ENCODE data around the gene PVALB.

PVALB gene, protein sequence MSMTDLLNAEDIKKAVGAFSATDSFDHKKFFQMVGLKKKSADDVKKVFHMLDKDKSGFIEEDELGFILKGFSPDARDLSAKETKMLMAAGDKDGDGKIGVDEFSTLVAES
- 0 reads per million in 4 donors for total RNA-seq

DNA sequence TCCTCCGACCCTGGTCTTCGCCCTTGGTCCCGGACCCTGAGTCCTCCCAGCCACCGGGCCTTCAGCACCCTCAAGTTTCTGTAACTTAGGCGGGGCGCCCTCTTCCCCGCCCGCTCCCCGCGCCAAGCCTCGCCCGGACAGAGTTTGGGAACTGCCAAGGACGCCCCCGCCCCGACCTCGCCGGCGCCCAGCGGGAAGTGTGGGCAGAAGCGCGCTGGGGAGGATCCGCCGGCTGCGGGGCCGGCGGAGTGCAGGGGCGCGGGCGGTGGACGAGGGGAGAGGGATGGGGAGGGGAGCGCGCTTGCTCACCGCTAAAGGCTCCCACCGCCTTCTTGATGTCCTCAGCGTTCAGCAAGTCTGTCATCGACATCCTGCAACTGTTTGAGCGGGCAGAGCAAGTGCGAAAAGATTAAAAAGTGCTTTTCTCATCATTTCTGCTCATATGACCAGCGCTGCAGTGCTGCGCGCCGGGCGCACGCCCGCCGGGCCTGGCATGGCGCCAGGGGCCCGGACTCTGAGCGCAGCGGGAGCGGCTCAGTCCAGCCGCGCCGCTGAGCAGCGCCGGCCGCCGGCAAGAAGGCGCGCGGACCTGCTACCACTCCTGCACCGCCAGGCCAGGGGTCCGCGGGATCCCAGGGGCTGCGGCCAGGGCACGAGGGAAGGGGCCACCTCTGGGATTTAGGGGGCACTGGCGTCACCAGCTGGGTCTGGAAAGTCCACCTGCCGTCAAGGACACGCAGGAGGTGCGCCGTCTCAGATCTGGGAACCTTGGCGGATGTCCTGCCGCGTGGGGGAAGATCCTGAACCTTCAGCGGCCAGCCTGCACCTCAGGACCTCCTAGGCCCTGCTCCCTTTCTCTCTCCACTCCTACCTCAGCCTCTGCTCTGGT, at the start of gene PVALB:
TSS of gene PVALB (minus strand) at position 400 of the 889 bp plus-strand sequence. CDS start at position 370, 30 bp downstream.
- DNase-seq: peak in 1 of 5 donors; percentile 6

DNA sequence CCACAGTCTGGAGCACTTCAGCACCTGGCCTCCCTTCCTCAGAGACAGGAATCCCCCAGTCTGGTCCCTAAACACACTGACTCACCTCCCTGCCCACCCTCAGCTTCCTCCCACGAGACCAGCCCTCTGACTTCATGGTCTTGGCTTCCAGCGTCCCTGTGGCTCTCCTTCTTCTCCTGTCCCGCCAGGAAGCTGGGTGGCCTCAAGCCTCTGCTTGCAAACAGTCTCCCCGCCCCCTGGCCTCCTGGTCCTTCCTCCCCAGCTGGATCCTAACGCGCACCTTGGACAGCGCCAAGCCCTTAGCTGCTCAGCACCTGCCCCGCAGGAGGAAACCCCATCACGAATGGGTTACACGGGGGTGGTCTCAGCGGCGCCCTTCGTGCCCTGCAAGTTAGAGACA, 48.5 kb upstream of the PVALB start:
- DNase-seq: no peak

DNA sequence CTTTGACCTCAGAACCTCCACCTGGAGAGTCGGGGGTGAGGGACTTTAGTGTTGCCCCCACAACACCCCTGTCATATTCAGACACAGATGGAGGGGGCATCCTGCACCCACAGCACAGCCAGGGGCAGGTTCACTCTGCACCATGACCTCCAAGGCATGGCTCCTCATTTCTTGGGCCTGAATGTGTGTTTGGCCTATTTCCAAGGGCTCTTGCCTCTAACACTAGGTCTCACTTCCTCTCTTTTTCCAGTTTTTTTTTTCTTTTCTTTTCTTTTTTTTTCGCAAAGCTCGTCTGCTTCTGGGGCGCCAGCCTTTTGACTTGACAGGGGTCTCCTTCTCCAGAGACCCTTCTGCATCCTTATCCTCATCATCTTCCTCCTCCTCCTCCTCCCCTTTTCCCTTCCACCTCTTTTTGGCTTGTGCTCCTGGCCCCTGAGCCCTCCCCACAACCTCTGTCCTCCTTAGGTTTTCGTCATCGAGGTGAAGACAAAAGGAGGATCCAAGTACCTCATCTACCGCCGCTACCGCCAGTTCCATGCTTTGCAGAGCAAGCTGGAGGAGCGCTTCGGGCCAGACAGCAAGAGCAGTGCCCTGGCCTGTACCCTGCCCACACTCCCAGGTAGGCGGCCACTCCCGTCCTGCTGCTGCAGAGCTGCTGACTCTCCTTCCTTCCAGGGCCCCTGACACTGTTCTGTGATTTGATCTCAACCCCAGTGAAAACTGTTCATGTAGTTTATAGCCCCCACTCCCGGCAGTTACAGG, 47.8 kb upstream of the PVALB start:
- no peak for DNase-seq

DNA sequence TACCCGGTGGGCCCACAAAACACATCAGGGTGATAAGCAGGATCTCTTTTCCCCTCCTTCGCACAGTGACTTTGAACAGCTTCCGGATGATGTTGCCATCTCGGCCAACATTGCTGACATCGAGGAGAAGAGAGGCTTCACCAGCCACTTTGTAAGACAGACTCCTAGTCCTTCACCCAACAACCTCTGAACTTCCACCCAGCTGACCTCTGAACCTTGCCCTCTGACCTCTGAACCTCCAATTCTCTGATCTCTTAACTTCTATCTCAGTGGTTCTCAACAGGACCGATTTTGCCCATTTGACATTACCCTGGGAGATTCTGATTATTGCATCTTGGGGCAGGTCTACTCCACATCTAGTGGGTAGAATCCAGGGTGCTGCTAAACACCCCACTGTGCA, 47.1 kb upstream of the PVALB start:
- DNase-seq: no peak

DNA sequence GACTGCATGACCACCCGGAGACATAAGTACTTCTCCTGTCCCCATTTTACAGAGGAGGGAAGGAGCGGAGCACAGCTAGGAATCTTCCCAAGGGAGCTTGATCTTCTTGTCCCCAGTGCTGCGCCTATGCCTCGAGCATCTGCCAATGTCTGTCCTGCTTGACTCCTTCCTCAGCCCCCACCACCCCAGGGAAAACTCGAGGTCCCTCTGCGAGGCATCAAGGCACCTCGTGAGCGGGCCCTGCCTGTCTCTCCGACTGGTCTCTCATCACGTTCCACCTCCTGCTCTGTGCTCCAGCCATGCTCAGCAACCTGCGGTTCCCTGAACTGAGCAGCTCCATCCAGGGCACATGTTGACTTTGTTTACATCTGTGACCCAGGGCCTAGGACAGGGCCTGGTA, 46.4 kb upstream of the PVALB start:
- no peak for DNase-seq

DNA sequence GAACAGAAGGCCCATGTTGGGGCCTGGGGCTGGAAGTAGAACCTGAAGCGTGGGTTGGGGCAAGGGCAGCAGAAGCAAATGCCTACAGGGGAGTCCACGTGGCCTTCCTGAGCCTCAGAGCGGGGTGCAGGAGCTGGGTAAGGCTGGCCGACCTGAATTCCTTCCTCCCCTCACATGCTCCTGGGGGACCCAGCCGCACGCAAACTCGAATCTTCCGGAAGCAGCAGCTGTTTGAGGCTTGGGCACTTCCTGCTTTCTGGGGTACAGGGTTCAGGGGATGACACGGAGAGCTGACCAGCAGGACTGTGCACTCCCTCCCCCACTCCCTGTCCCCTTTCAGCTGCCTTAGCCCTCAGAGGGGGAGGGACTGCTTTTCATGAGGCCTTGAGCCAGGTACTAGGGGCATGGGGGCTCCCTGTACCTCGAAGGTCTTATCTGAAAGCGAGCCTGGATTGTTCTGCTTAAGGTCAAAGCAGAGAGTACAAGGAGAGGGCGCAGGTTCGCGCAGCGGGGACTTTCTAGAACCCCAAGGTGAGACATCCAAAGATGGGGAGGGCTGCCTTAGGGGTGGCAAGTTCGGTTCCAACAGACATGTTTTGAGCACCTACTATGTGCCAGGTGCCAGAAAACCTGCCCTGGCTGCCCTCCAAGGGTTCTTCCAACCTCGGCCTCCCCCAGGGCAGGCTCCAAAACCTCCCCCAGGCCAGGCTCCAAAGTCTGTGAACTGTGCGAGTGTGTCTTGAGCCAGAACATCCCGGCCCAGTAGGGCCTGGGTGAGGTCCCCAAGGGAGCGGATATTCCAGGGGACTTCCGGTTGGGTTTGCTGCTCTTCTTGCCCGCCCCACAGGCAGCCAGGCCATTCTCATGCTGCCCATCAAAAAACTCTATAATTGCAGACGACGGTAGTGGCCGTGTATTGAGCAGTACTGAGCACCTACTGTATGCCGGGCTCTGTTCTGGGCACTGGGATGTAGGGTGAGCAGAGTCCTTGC, 45.7 kb upstream of the PVALB start:
- peak in 1 of 5 donors; percentile 57 for DNase-seq

DNA sequence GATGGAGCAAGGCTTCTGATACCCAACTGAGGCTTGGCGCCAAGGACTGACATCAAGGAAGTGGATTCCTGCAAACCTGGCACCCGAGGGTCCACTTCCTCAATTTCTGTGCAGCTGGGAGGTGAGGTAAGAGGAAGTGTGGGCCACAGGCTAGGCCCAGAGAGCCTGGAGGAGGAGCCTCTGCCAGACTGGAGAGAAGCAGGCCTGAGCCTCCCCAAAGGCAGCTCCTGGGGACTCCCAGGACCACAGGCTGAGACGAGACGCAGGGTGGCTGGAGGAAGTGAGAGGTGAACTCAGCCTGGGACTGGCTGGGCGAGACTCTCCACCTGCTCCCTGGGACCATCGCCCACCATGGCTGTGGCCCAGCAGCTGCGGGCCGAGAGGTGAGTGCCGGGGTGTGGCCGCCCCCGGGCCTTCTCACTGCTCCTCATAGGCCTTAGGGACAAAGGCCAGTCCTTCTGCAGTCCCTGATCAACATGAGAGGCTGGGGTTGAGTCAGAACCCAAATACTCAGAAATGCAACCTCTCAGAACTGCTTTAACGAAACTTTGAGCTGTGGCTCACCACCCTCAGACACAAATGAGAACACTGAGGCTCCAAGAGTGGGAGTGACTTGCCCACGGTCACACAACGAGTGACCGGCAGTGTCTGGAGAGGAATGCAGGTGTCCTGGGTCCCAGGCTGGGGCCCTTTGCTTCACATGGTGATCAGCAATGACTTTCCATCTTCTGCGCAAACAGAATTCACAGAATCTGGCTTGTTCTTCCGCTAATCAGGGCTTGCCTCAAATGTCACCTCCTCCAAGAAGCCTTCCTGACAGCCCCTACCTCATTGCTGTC, 44.2 kb upstream of the PVALB start, which contains the start of gene NCF4:
TSS of gene NCF4 (plus strand) at position 186 of the 839 bp plus-strand sequence. CDS start at position 352, 166 bp downstream.
- DNase-seq: peak in 1 of 5 donors; percentile 91

DNA sequence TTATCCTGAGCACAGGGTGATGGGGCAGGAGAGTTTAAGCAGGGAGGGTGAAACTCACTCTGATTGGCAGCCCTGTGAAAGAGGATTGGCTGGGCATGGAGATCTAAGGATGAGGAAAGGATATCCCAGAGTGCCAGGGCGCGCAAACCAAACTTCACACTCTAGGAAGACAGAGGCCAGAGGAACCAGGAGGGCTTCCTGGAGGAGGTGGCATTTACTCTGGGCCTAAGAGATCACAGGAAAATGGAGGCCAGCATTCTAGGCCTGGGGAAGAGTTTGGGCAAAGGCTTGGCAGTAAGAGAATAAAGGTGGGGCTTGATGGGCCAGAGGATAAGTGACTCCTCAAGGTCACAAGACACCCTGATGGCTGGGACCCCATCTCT, 43.6 kb upstream of the PVALB start:
- no peak for DNase-seq

DNA sequence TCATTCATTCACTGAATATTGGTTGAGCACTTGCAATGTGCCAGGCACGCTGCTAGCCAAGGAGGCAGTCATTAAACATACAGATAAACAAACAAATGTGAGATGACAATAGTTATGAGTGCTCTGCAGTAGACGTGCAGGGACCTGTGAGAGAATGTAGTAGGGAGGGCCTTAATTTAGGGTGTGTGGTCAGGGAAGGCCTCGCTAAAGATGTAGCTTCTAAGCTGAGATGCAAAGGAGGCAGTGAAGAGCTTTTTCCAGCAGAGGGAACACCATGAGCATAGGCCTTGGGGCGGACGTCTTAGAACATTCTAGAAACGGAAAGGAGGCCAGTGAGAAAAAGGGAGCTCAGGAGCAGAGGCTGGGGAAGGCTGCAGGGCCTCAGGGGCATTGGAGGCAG, 43.2 kb upstream of the PVALB start:
- peak in 1 of 5 donors; percentile 20 for DNase-seq

DNA sequence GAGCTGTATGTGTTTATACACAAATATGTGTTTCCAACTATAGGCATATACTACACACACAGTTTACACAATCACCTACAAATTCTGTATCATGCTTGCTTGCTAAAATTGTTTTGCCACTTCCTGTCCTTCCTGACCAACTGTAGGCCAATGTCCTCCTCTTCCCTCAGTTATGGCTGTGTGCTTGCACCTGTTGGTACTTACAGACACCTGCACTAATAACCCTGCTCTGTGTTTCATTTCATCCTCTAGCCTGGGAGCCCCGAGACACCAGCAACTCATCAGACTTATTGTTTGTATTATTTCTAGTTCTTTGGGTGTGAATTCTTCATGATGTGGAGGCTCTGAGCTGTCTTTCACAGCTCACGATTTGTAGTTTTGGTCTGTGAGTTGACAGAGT, 42.1 kb upstream of the PVALB start:
- no peak for DNase-seq

DNA sequence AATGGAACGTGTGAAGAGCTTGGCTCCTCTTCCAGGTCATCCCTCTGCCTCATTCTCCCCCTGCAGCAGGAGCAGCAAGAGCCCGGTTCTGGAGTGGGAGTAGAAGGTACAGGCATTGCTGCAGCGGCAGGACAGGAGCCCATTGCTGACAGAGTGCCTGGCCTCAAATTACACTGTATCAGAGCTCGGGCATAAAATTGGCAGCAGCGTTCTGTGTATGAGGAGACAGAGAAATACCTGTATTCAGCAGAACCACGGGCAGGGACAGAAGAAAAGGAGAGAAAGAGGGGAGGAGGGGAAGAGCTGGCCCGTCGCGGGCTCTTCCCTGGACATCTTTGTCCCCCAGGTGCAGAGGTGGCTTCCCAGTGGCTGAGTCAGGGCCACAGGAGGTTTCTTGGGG, 41.3 kb upstream of the PVALB start:
- no peak for DNase-seq

DNA sequence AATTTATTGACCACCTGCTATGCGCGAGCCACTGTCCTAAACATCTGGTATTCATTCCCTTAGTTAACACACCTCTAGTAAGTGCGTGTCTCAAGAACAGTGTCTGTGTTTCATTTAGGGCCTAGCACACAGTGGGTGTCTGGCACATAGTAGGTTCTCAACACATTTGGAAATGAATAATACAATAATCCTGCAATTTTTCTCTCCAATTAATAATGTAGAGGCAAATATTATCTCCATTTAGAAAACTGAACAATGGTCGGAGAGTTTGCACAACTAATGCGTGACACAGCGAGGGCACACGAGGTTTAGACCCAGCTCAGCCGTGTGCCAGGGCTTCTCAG, 39.9 kb upstream of the PVALB start:
- no peak for DNase-seq

DNA sequence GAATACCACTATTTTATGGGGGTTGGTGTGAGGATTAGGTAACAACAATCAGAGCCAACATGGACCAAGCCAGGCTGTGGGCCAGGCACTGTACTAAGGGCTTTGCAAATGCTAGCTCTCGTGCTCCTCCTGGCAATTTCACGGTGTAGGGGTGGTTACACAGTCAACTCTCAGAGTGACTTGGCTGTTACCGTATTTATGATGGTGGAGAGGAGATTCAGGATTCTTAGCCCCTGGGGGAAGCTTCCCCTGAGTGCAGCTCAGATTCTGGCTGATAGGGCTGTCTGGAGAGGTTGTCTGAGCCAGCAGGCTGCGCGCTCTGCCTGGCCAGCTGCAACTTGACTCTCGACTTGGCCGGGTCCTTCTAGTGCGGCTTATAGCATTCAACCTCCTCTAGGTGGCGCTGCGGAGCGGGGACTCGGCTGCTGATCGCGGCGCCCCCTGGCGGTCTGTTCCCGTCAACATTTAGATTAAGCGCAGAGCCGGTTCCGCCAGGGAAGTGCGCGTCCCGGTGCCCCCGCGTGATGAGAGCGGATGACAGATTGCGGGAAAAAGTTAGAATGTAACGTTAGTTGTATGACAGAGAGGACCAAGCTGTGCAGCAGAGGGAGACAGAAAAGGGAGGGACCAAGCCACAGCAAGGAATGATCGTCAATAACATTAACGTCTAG, 39.4 kb upstream of the PVALB start:
- peak; percentile 83 to 94 (median 88) for DNase-seq

DNA sequence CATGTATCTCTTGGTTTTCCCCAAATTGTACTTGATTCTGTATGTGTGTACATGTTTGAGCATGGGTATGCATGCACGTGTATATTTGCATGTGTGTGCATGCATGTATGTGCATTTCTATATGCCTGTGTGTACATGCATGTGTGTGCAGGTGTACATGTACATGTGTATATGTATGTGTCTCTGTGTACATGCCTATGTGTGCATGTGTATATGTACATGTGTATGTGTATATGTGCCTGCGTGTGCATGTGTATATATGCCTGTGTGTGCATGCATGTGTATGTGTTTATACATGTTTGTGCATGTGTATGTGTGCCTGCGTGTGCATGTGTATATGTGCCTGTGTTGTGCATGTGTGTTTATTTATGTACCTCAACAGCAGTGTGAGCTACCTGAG, 38.6 kb upstream of the PVALB start:
- no peak for DNase-seq

DNA sequence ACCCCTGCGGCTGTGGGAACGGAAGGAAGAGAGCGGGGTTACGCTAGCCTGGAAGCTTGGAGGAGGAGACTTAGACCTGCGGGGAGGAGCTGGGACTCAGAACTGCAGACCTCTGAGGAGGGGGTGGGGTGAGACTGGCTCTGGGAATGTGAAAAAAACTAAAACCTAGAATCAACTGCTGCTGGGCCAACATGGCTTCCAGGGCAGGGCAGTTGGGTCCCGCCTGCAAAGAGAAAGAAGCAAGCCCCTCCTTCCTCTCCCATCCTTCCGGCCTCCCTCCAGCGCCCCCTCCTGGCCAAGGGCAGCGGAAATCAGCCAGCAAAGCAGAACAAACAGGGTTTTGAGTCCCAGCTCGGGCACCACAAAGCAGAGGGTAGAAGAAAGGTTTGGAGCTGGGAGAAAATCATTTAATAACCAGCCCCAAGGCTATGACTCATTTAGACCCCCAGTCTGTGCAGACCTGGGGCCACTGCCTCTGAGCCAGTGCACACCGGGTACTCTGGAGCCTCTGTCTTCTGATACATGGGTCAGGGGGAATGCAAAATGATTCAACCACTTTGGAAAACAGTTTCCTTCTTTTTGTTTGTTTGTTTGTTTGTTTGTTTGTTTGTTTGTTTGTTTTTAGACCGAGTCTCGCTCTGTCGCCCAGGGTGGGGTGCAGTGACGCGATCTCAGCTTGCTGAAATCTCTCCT, 36.7 kb upstream of the PVALB start:
- peak; percentile 68 to 89 (median 85) for DNase-seq

DNA sequence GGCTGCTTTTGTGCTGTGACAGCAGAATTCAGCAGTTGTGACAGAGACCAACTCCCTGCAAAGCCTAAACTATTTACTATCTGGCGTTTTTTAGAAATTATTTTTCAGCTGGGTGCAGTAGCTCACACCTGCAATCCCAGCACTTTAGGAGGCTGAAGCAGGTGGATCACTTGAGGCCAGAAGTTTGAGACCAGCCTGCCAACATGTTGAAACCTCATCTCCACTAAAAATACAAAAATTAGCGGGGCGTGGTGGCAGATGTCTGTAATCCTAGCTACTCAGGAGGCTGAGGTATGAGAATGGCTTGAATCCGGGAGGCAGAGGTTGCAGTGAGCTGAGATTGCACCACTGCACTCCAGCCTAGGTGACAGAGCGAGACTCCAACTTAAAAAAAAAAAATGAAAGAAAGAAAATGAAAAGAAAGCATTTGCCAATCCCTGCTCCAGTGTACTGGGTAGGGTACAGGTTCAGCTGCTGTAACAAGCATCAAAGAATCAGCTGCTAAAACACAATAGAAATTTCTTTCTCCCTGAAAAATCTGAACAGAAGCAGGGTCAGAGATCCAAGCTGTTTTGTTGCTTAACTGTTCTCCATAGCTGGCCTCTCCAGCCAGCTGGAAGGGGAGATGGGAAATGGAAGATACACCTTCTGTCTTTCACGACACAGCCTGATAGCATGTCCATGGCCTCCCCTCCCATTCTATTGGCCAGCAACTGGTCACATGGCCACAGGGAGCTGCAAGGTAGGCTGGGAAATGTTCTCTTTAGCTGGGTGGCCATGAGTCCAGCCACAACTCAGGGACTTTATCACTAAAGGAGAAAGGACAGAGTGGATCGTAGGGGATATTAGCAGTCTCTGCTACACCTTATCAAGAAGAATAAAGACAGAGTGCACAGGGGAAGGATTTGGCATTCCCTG, 35.5 kb upstream of the PVALB start:
- DNase-seq: no peak

DNA sequence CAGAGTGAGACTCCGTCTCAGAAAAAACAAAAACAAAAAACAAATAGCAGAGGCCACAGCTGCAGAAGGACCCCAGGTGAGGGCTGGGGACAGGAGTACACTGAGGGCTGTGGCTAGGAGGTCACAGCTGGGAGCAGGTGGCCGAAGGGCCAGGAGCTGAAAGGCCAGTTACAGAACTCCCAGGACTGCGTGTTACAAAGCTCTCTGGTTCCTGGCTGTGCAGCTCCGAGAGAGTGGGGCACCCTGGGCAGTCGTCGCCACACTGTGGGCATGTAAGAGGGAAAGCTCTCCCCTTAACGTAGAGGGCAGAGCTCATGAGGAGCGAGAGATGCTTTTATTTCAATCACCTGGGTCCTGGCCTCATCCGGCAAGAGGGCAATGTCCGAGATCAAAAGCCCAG, 33.8 kb upstream of the PVALB start:
- DNase-seq: no peak

DNA sequence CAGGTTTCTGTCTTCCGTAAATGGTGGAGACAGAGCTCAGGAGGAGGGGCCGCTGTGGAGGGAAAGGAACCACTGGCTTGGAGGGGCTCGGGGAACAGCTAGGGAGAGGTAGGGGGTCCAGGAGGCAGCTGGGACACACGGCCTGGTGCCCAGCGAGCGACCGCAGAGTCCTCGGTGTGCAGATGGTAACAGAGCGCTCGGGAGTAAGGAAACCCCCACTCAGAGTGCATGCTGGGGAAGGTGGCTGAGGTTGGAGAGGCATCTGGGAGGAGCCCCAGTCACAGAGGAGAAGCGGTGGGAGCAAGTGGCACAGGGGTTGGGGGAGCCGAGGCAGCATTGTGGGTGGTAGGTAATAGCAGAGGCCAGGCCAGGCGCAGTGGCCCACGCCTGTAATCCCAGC, 33.2 kb upstream of the PVALB start:
- DNase-seq: no peak

DNA sequence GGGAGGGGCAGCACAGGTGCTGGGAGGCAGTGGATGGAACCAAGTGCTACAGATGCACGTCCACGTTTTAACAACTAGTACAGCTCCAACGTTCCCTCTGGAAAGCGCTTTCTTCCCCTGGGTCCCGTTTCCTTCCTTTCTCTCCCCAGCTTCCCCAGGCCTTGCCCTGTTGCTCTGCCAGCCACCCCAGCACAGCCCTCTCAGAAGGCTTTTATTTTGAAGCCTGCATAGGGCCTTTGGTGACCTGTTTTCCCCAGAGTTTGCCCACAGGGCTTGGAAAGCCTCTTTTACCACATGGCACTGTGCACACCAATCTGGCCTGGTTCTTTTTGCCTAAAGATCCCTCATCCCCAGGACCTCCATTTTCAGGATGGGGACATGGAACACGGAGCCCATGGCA, 30.1 kb upstream of the PVALB start:
- DNase-seq: no peak
